ELR (cell line): ENCODE data around the gene HIBADH.

Experiments
- DNase-seq: peaks from one replicate; pipeline ENCODE4 v3.0.0-alpha.2; 2015; ENCODE audit warnings: low read depth

Gene HIBADH

GRCh38 chr7:27635728-27636127, 27.0 kb downstream of the HIBADH start:
- no peak for DNase-seq

GRCh38 chr7:27634671-27635493, 27.8 kb downstream of the HIBADH start:
- no peak for DNase-seq

GRCh38 chr7:27633062-27633461, 29.6 kb downstream of the HIBADH start:
- no peak for DNase-seq

- no peak for DNase-seq
These were observed 31.3 kb downstream of the HIBADH start for GRCh38 chr7:27631391-27631790.

GRCh38 chr7:27627146-27627545, 35.5 kb downstream of the HIBADH start:
- no peak for DNase-seq

GRCh38 chr7:27619492-27619891, 43.2 kb downstream of the HIBADH start:
- DNase-seq, result no peak

GRCh38 chr7:27617651-27618381, 44.9 kb downstream of the HIBADH start:
- DNase-seq, result no peak

- DNase-seq, result peak; percentile 36
These were observed 45.7 kb downstream of the HIBADH start for GRCh38 chr7:27616914-27617548.

GRCh38 chr7:27616186-27616491, 46.5 kb downstream of the HIBADH start:
- DNase-seq, result no peak

- DNase-seq, result peak; percentile 33
These were observed 47.1 kb downstream of the HIBADH start for GRCh38 chr7:27615420-27616185.

GRCh38 chr7:27614095-27614494, 48.6 kb downstream of the HIBADH start:
- no peak for DNase-seq

GRCh38 chr7:27611059-27611458, 51.6 kb downstream of the HIBADH start:
- peak; percentile 71 for DNase-seq

- peak; percentile 14 for DNase-seq
These were observed 53.7 kb downstream of the HIBADH start for GRCh38 chr7:27608776-27609495.

- DNase-seq, result no peak
These were observed 55.5 kb downstream of the HIBADH start for GRCh38 chr7:27607210-27607606.

GRCh38 chr7:27606270-27607209, 56.1 kb downstream of the HIBADH start:
- DNase-seq, result peak; percentile 97

GRCh38 chr7:27605689-27606269, 56.9 kb downstream of the HIBADH start:
- DNase-seq, result peak; percentile 76

- DNase-seq, result peak; percentile 28
These were observed 57.4 kb downstream of the HIBADH start for GRCh38 chr7:27605283-27605682.

GRCh38 chr7:27603813-27604212, 58.9 kb downstream of the HIBADH start:
- no peak for DNase-seq

GRCh38 chr7:27602766-27603165, 59.9 kb downstream of the HIBADH start:
- no peak for DNase-seq

- DNase-seq, result no peak
These were observed 61.5 kb downstream of the HIBADH start for GRCh38 chr7:27601217-27601616.
